HEK293 (cell line): ENCODE measurements around the gene R3HDM1.
"Not testable (repeated sequence)": the region's sequence is repeated elsewhere in the genome, so short reads cannot be mapped to it uniquely, and the experiment has no call there.

Experiments
- YY1 ChIP-seq: fragments of 450-650 bp; formaldehyde crosslinking; IDR thresholded peaks from 2 replicates; pipeline ENCODE4 v1.5.1; 2018; ENCODE audit warnings: missing biosample characterization, missing genetic modification characterization
- ZBTB8A ChIP-seq: fragments of 450-650 bp; formaldehyde crosslinking; IDR thresholded peaks from 2 replicates; pipeline ENCODE4 v1.5.1; 2016; ENCODE audit warnings: missing biosample characterization, missing genetic modification characterization
- ZFP3 ChIP-seq: fragments of 450-650 bp; formaldehyde crosslinking; IDR thresholded peaks from 2 replicates; pipeline ENCODE4 v1.5.1; 2016; ENCODE audit warnings: low read depth, missing biosample characterization, missing genetic modification characterization
- ZNF623 ChIP-seq: fragments of 450-650 bp; formaldehyde crosslinking; IDR thresholded peaks from 2 replicates; pipeline ENCODE4 v1.5.1; 2016; ENCODE audit warnings: missing biosample characterization, missing genetic modification characterization
- TF ChIP-seq, protein P1 (sequence below): fragments of 450-650 bp; formaldehyde crosslinking; IDR thresholded peaks from 2 replicates; pipeline ENCODE4 v1.5.1; 2016; ENCODE audit warnings: missing biosample characterization, missing genetic modification characterization
- TF ChIP-seq, protein P2 (sequence below): fragments of 450-650 bp; formaldehyde crosslinking; IDR thresholded peaks from 2 replicates; pipeline ENCODE4 v1.5.1; 2016; ENCODE audit warnings: missing biosample characterization, missing genetic modification characterization

DNA sequence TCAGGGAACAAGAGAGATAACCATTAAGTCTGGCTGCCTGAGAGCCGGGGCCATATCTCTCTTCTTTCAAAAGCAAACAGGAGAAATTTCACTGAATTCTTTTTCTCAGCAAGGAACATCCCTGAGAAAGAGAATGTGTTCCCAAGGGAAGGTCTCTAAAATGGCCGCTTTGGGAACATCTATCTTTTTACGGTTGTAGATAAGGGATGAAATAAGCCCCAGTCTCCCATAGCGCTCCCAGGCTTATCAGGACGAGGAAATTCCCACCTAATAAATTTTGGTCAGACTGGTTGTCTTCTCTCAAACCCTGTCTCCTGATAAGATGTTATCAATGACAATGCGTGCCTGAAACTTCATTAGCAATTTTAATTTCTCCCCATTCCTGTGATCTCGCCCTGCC, 32.7 kb upstream of the R3HDM1 start:
- TF ChIP-seq, protein P1, sequence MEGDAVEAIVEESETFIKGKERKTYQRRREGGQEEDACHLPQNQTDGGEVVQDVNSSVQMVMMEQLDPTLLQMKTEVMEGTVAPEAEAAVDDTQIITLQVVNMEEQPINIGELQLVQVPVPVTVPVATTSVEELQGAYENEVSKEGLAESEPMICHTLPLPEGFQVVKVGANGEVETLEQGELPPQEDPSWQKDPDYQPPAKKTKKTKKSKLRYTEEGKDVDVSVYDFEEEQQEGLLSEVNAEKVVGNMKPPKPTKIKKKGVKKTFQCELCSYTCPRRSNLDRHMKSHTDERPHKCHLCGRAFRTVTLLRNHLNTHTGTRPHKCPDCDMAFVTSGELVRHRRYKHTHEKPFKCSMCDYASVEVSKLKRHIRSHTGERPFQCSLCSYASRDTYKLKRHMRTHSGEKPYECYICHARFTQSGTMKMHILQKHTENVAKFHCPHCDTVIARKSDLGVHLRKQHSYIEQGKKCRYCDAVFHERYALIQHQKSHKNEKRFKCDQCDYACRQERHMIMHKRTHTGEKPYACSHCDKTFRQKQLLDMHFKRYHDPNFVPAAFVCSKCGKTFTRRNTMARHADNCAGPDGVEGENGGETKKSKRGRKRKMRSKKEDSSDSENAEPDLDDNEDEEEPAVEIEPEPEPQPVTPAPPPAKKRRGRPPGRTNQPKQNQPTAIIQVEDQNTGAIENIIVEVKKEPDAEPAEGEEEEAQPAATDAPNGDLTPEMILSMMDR (tag by site-specific recombination) = not testable (repeated sequence)
- not testable (repeated sequence) for TF ChIP-seq YY1; ZNF623; ZBTB8A; ZFP3 (tag by site-specific recombination)
- TF ChIP-seq, protein P2, sequence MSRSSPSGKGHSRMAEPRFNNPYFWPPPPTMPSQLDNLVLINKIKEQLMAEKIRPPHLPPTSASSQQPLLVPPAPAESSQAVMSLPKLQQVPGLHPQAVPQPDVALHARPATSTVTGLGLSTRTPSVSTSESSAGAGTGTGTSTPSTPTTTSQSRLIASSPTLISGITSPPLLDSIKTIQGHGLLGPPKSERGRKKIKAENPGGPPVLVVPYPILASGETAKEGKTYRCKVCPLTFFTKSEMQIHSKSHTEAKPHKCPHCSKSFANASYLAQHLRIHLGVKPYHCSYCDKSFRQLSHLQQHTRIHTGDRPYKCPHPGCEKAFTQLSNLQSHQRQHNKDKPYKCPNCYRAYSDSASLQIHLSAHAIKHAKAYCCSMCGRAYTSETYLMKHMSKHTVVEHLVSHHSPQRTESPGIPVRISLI (tag by site-specific recombination) = not testable (repeated sequence)
